GM23248 (cell line): Measurements from ENCODE around the gene GLDC. TPM values are rescaled to one million over a fixed set of nuclear protein-coding genes. Genes with fewer than 3 reads are reported as not detected.
A peak's percentile ranks its signal among the peaks of the same experiment; 100 is the strongest.
"Not testable (repeated sequence)": the region's sequence is repeated elsewhere in the genome, so short reads cannot be mapped to it uniquely, and the experiment has no call there.

Experiments
- DNase-seq: peaks from one replicate; pipeline ENCODE4 v3.0.0-alpha.2; 2015
- H2AFZ ChIP-seq: fragments of 200-600 bp; sonication (generic); 2 replicates; pipeline ENCODE4 v1.6.1; 2016; ENCODE audit warnings: antibody characterized with exemption
- H3F3A ChIP-seq: fragments of 200-600 bp; sonication (generic); 2 replicates; pipeline ENCODE4 v1.6.1; 2016; ENCODE audit warnings: mild to moderate bottlenecking, antibody characterized with exemption, mixed run types; ENCODE audit not compliant: insufficient read depth
- H3K27ac ChIP-seq: fragments of 200-600 bp; sonication (generic); 2 replicates; pipeline ENCODE4 v1.5.1; 2016; ENCODE audit warnings: mild to moderate bottlenecking
- H3K27me3 ChIP-seq: fragments of 200-600 bp; sonication (generic); replicated peaks from 2 replicates; pipeline ENCODE4 v1.6.1; 2016; ENCODE audit warnings: mild to moderate bottlenecking; ENCODE audit not compliant: insufficient read depth
- H3K36me3 ChIP-seq: fragments of 200-600 bp; sonication (generic); 2 replicates; pipeline ENCODE4 v1.6.1; 2016; ENCODE audit warnings: low read depth, mild to moderate bottlenecking
- H3K4me1 ChIP-seq: fragments of 200-600 bp; sonication (generic); 2 replicates; pipeline ENCODE4 v1.6.1; 2016; ENCODE audit warnings: mild to moderate bottlenecking; ENCODE audit not compliant: insufficient read depth
- H3K4me2 ChIP-seq: fragments of 200-600 bp; sonication (generic); one replicate; pipeline ENCODE4 v1.6.1; 2016; ENCODE audit warnings: mild to moderate bottlenecking; ENCODE audit not compliant: unreplicated experiment
- H3K4me3 ChIP-seq: fragments of 200-600 bp; sonication (generic); 2 replicates; pipeline ENCODE4 v1.5.1; 2016; ENCODE audit warnings: mild to moderate bottlenecking
- H3K79me2 ChIP-seq: fragments of 200-600 bp; sonication (generic); 2 replicates; pipeline ENCODE4 v1.6.1; 2016; ENCODE audit warnings: mild to moderate bottlenecking; ENCODE audit not compliant: insufficient read depth
- H3K9ac ChIP-seq: fragments of 200-600 bp; sonication (generic); 2 replicates; pipeline ENCODE4 v1.6.1; 2016; ENCODE audit warnings: mild to moderate bottlenecking
- H3K9me2 ChIP-seq: fragments of 200-600 bp; sonication (generic); 2 replicates; pipeline ENCODE4 v1.6.1; 2016; ENCODE audit warnings: mixed run types, mild to moderate bottlenecking, moderate library complexity; ENCODE audit not compliant: insufficient read depth
- H3K9me3 ChIP-seq: fragments of 200-600 bp; sonication (generic); one replicate; pipeline ENCODE4 v1.6.1; 2017; ENCODE audit warnings: low read depth
- H4K20me1 ChIP-seq: fragments of 200-600 bp; sonication (generic); 2 replicates; pipeline ENCODE4 v1.6.0; 2016; ENCODE audit not compliant: insufficient read depth
- EZH2 ChIP-seq: fragments of 200-600 bp; sonication (generic); IDR thresholded peaks from 2 replicates; pipeline ENCODE4 v1.6.1; 2018; ENCODE audit warnings: antibody characterized with exemption, mild to moderate bottlenecking; ENCODE audit not compliant: insufficient read depth, poor library complexity, severe bottlenecking
- EZH2phosphoT487 ChIP-seq: fragments of 200-600 bp; sonication (generic); IDR thresholded peaks from 2 replicates; pipeline ENCODE4 v1.6.1; 2018; ENCODE audit warnings: antibody characterized with exemption, moderate library complexity, mild to moderate bottlenecking, low read depth; ENCODE audit not compliant: insufficient read depth
- WGBS, 2 experiments: methylation state at CpG; one replicate each; pipeline ENCODE4 v1.1.6; 2015 to 2017; ENCODE audit warnings: low lambda C conversion rate in 2 of 2, low coverage in 1 of 2; ENCODE audit errors: missing lambda C conversion rate in 2 of 2; 5-methylcytosine and 5-hydroxymethylcytosine counted together
- in situ Hi-C: fragments of 300-500 bp; cut with MboI; formaldehyde crosslinking; loops from 2 replicates; pipeline ENCODE4 v1.15.0; 2020
- polyA plus RNA-seq: library from polyadenylated mRNA; unstranded; fragments of >200 nt; fragmentation: Nextera tagmentation; extraction: Ambion mirVana; gene quantifications from 2 replicates; pipeline ENCODE4 v1.2.1, GENCODE V29; 2016
- total RNA-seq: library from RNA; depleted of rRNA; stranded (reverse); fragments of >200 nt; shearing (Covaris generic); gene quantifications from 2 replicates; pipeline ENCODE4 v1.2.3, GENCODE V29; 2014

Gene GLDC
- total and polyA plus RNA-seq, 2 experiments from 2014 or later = 0.11 to 0.48 TPM

- no peak overlapping the region for H2AFZ ChIP-seq
These were observed 94.4 kb downstream of the GLDC start for GRCh38 chr9:6551136-6551535.

GRCh38 chr9:6549106-6549800 lies 96.3 kb downstream of the GLDC start:
- Histone ChIP-seq H3K9me3 (no peaks in the 10 kb centered on the region), H3K27me3 (no peaks in the 10 kb centered on the region), H2AFZ (peak overlapping the region; percentile 70), H3K4me1 (peaks cover 11% of the 10 kb centered on the region), H3K9me2 (no peaks in the 10 kb centered on the region), H3K4me3 (no peak overlapping the region), H3K9ac (no peak overlapping the region), H3K36me3 (no peaks in the 10 kb centered on the region), H3K79me2 (no peaks in the 10 kb centered on the region), H3F3A (peaks cover 16% of the 10 kb centered on the region), H4K20me1 (no peaks in the 10 kb centered on the region), H3K27ac (no peak overlapping the region), H3K4me2 (no peak overlapping the region)
- TF ChIP-seq EZH2phosphoT487 = no peak
- no peak for TF ChIP-seq EZH2
- 37 to 38% methylated on average over 7 to 8 of the region's 8 CpGs for WGBS, 2 experiments
- in situ Hi-C loops = no loop called here
- DNase-seq = peak; percentile 18

More at GRCh38 chr9:6551136-6551535, 94.4 kb downstream of the GLDC start:
- peaks cover 16% of the 10 kb centered on the region for H3F3A ChIP-seq
- no peaks in the 10 kb centered on the region for H3K9me3 ChIP-seq
- no peak overlapping the region for H3K9ac ChIP-seq
- H3K36me3 ChIP-seq = no peaks in the 10 kb centered on the region
- no peaks in the 10 kb centered on the region for H3K79me2 ChIP-seq
- in situ Hi-C loops = no loop called here
- H3K4me1 ChIP-seq = peaks cover 11% of the 10 kb centered on the region
- no peaks in the 10 kb centered on the region for H4K20me1 ChIP-seq
- TF ChIP-seq EZH2 = no peak
- no peak for TF ChIP-seq EZH2phosphoT487
- no peaks in the 10 kb centered on the region for H3K9me2 ChIP-seq
- no peak overlapping the region for H3K4me2 ChIP-seq
- no peak overlapping the region for H3K27ac ChIP-seq
- no peak overlapping the region for H3K4me3 ChIP-seq
- DNase-seq = no peak
- H3K27me3 ChIP-seq = no peaks in the 10 kb centered on the region
- WGBS, 2 experiments = 72 to 79% methylated on average over 2 of the region's 2 CpGs

- TF ChIP-seq EZH2 (no peak), EZH2phosphoT487 (no peak)
- Histone ChIP-seq H3K79me2 (no peaks in the 10 kb centered on the region), H3K9ac (no peak overlapping the region), H3K27me3 (no peaks in the 10 kb centered on the region), H3F3A (no peaks in the 10 kb centered on the region), H3K4me2 (no peak overlapping the region), H2AFZ (no peak overlapping the region), H3K27ac (no peak overlapping the region), H3K36me3 (no peaks in the 10 kb centered on the region), H3K9me3 (no peaks in the 10 kb centered on the region), H3K4me1 (no peaks in the 10 kb centered on the region), H3K4me3 (no peak overlapping the region), H3K9me2 (no peaks in the 10 kb centered on the region), H4K20me1 (no peaks in the 10 kb centered on the region)
- 89 to 93% methylated on average over 8 of the region's 8 CpGs for WGBS, 2 experiments
- no peak for DNase-seq
- in situ Hi-C loops = no loop called here
These were observed 100.4 kb downstream of the GLDC start for GRCh38 chr9:6545017-6545691.

GRCh38 chr9:6543204-6543603 lies 102.3 kb downstream of the GLDC start:
- H3F3A ChIP-seq = no peaks in the 10 kb centered on the region
- H4K20me1 ChIP-seq = no peaks in the 10 kb centered on the region
- no peak overlapping the region for H3K4me3 ChIP-seq
- H3K4me1 ChIP-seq = no peaks in the 10 kb centered on the region
- WGBS, 2 experiments = 9 to 10% methylated on average over 6 of the region's 6 CpGs
- no peak overlapping the region for H3K9ac ChIP-seq
- H2AFZ ChIP-seq = peak overlapping the region; percentile 53; the same call in 1 of the 2 replicates
- H3K9me2 ChIP-seq = no peaks in the 10 kb centered on the region
- H3K27me3 ChIP-seq = no peaks in the 10 kb centered on the region
- no peak overlapping the region for H3K4me2 ChIP-seq
- no peaks in the 10 kb centered on the region for H3K9me3 ChIP-seq
- H3K27ac ChIP-seq = no peak overlapping the region
- in situ Hi-C loops = no loop called here
- DNase-seq = peak; percentile 3
- H3K79me2 ChIP-seq = no peaks in the 10 kb centered on the region
- no peak for TF ChIP-seq EZH2phosphoT487
- no peak for TF ChIP-seq EZH2
- H3K36me3 ChIP-seq = no peaks in the 10 kb centered on the region

GRCh38 chr9:6542617-6543016 lies 102.9 kb downstream of the GLDC start:
- H3K9me2 ChIP-seq, H3K27me3 ChIP-seq, H3K9me3 ChIP-seq, in situ Hi-C loops, DNase-seq, H4K20me1 ChIP-seq, H3K4me2 ChIP-seq, H3K4me1 ChIP-seq, H3K79me2 ChIP-seq, H3K36me3 ChIP-seq, H3K4me3 ChIP-seq, H2AFZ ChIP-seq, H3F3A ChIP-seq, H3K27ac ChIP-seq, H3K9ac ChIP-seq: not testable (repeated sequence)
- 84 to 85% methylated on average over 5 of the region's 5 CpGs for WGBS, 2 experiments
